GM12873 (cell line): Measurements from ENCODE around the gene EZR.

Experiments
- TF ChIP-seq, protein P1 (sequence below): IDR thresholded peaks from 2 replicates; pipeline ENCODE4 v1.5.1; 2012; ENCODE audit warnings: low read depth, mild to moderate bottlenecking, moderate library complexity, low read length, control low read depth; ENCODE audit not compliant: insufficient read depth; ENCODE audit errors: missing control alignments

EZR gene

GRCh38 chr6:158860279-158860865 is 41.2 kb upstream of the EZR start:
- TF ChIP-seq, protein P1, sequence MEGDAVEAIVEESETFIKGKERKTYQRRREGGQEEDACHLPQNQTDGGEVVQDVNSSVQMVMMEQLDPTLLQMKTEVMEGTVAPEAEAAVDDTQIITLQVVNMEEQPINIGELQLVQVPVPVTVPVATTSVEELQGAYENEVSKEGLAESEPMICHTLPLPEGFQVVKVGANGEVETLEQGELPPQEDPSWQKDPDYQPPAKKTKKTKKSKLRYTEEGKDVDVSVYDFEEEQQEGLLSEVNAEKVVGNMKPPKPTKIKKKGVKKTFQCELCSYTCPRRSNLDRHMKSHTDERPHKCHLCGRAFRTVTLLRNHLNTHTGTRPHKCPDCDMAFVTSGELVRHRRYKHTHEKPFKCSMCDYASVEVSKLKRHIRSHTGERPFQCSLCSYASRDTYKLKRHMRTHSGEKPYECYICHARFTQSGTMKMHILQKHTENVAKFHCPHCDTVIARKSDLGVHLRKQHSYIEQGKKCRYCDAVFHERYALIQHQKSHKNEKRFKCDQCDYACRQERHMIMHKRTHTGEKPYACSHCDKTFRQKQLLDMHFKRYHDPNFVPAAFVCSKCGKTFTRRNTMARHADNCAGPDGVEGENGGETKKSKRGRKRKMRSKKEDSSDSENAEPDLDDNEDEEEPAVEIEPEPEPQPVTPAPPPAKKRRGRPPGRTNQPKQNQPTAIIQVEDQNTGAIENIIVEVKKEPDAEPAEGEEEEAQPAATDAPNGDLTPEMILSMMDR, result no peak

- TF ChIP-seq, protein P1, result no peak
These were observed 37.1 kb upstream of the EZR start for GRCh38 chr6:158856261-158856660.

GRCh38 chr6:158854214-158855101 is 35.3 kb upstream of the EZR start:
- TF ChIP-seq, protein P1, result no peak

DNA sequence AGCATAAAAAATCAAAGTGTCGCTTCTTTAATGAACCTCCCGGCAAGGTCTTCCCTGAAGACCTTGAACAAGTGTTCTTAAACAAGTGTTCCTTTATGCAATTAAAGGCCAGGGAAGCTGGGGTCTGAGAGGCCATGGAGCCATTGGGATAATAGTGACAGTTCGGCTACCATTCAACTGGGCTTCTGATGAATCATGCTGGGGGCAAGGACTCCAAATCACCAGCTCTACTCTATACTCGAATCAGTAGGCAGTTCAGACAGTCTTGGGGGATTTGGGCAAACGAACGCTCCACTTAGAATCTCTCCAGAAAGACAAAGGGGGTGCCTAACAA is 34.7 kb upstream of the EZR start:
- TF ChIP-seq, protein P1, result no peak

DNA sequence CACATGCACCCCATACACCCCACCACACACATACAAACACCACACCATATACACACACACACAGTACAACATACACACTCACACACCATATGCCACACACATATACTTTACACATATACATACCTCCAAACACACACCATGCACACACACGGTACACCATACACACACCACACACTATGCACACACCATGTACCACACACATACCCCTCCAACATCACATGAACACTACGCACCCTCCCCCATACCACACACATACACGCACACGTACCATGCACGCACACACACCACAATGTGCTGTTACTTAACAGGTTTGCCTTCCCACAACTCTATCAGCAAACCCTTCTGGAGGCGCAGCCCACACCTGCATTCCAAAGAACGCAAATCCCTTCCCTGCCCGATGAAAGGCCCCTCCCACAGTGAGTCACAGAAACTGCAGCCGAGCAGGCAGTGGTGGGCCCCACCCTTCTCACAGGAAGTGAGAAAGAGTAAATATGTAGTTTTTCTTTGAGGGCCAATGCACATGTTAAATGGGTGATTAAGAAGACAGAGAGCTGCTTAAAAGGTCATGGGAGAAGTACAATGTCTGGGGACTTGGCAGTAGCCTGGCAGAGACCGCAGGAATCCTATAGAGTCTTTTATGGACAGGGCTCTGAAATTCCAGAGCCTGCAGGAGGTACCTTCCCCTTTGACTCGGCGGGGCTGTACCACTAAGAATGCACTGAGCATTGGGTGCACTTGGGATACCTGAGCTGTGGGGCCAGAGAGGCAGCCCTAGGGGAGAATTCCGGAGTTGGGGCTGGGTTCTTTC is 34.1 kb upstream of the EZR start:
- TF ChIP-seq, protein P1, result no peak

GRCh38 chr6:158852312-158853071 is 33.3 kb upstream of the EZR start:
- TF ChIP-seq, protein P1, result no peak
